Ascending aorta (tissue), 2 donors: Measurements from ENCODE around the gene OR6Q1. TPM values are rescaled to one million over a fixed set of nuclear protein-coding genes. Genes with fewer than 3 reads are reported as not detected.

ENCODE experiments used
- DNase-seq, 2 donors: peaks; one replicate each; pipeline ENCODE4 v3.0.0-alpha.2; 2019; ENCODE audit warnings: low spot score in 2 of 2
- H3K27ac ChIP-seq, 2 donors: fragments of 200-600 bp; sonication (generic); one replicate each; pipeline ENCODE4 v1.5.1; 2016 to 2017; ENCODE audit warnings: mild to moderate bottlenecking in 1 of 2
- H3K27me3 ChIP-seq: fragments of 200-600 bp; sonication (generic); one replicate; pipeline ENCODE4 v1.5.1; 2017
- H3K36me3 ChIP-seq, 2 donors: fragments of 200-600 bp; sonication (generic); one replicate each; pipeline ENCODE4 v1.5.1; 2016
- H3K4me1 ChIP-seq, 2 donors: fragments of 200-600 bp; sonication (generic); one replicate each; pipeline ENCODE4 v1.5.1; 2016 to 2017; ENCODE audit warnings: mild to moderate bottlenecking in 1 of 2
- H3K4me3 ChIP-seq, 2 donors: fragments of 200-600 bp; sonication (generic); one replicate each; pipeline ENCODE4 v1.5.1; 2016 to 2017; ENCODE audit warnings: mild to moderate bottlenecking in 1 of 2
- H3K9me3 ChIP-seq, 2 donors: fragments of 200-600 bp; sonication (generic); one replicate each; pipeline ENCODE4 v1.5.1; 2016
- intact Hi-C: fragments of 100-400 bp; cut with DNase I; formaldehyde crosslinking; loops from one replicate; pipeline ENCODE4 v1.15.1; 2023
- total RNA-seq: library from RNA; depleted of rRNA; stranded (reverse); fragments of >200 nt; gene quantifications from one replicate; pipeline ENCODE4 v1.1.0, GENCODE V29; 2016
- TF ChIP-seq, protein P1 (sequence below), 3 experiments: fragments of 200-600 bp in 2 of 3; fragments of 450-650 bp in 1 of 3; sonication (generic) in 2 of 3; IDR thresholded peaks; one replicate each; pipeline ENCODE4 v1.5.1; 2016 to 2019; ENCODE audit warnings: antibody characterized with exemption in 3 of 3, mild to moderate bottlenecking in 1 of 3, moderate library complexity in 1 of 3

The OR6Q1 gene
- total RNA-seq, 1 donor from 2014 or later: not detected

GRCh38 chr11:58043379-58043778 is 12.6 kb downstream of the OR6Q1 start:
- no peak overlapping the region for H3K27ac ChIP-seq
- DNase-seq: no peak
- intact Hi-C loops: no loop called here
- no peak overlapping the region for H3K4me3 ChIP-seq
- no peaks in the 10 kb centered on the region for H3K27me3 ChIP-seq
- TF ChIP-seq, protein P1, sequence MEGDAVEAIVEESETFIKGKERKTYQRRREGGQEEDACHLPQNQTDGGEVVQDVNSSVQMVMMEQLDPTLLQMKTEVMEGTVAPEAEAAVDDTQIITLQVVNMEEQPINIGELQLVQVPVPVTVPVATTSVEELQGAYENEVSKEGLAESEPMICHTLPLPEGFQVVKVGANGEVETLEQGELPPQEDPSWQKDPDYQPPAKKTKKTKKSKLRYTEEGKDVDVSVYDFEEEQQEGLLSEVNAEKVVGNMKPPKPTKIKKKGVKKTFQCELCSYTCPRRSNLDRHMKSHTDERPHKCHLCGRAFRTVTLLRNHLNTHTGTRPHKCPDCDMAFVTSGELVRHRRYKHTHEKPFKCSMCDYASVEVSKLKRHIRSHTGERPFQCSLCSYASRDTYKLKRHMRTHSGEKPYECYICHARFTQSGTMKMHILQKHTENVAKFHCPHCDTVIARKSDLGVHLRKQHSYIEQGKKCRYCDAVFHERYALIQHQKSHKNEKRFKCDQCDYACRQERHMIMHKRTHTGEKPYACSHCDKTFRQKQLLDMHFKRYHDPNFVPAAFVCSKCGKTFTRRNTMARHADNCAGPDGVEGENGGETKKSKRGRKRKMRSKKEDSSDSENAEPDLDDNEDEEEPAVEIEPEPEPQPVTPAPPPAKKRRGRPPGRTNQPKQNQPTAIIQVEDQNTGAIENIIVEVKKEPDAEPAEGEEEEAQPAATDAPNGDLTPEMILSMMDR (IDR thresholded peaks at IDR 0.05): no peak
- H3K9me3 ChIP-seq: no peaks in the 10 kb centered on the region
- H3K36me3 ChIP-seq: no peaks in the 10 kb centered on the region
- H3K4me1 ChIP-seq: no peaks in the 10 kb centered on the region

GRCh38 chr11:58046231-58046630 is 15.5 kb downstream of the OR6Q1 start:
- no peaks in the 10 kb centered on the region for H3K27me3 ChIP-seq
- H3K27ac ChIP-seq: no peak overlapping the region
- no peaks in the 10 kb centered on the region for H3K36me3 ChIP-seq
- intact Hi-C loops: no loop called here
- DNase-seq: no peak
- TF ChIP-seq, protein P1 (IDR thresholded peaks at IDR 0.05): no peak
- no peaks in the 10 kb centered on the region for H3K9me3 ChIP-seq
- H3K4me3 ChIP-seq: no peak overlapping the region
- H3K4me1 ChIP-seq: no peaks in the 10 kb centered on the region

DNA sequence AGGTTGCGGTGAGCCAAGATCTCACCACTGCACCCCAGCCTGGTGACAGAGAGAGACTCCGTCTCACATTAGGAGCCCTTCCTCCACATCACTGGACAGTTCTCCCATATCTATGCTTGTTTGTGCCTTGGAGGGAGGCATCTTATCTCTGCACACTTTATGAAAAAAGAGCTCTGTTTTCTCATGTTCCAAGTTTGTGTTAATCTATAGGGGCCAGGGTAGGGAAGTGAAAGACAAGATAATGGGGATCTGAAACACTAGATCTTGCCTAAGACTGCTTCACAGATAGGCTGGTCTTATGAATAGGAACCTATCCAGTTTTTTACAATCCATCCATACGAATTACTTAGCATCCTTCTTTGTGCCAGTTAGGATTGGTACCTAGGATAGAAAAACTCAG is 17.1 kb downstream of the OR6Q1 start:
- DNase-seq: no peak
- H3K4me1 ChIP-seq: no peaks in the 10 kb centered on the region
- no peak overlapping the region for H3K4me3 ChIP-seq
- H3K27ac ChIP-seq: no peak overlapping the region
- no peaks in the 10 kb centered on the region for H3K36me3 ChIP-seq
- intact Hi-C loops: no loop called here
- H3K9me3 ChIP-seq: no peaks in the 10 kb centered on the region
- no peaks in the 10 kb centered on the region for H3K27me3 ChIP-seq
- TF ChIP-seq, protein P1 (IDR thresholded peaks at IDR 0.05): no peak

- TF ChIP-seq, protein P1 (IDR thresholded peaks at IDR 0.05): no peak
These were observed 25.2 kb downstream of the OR6Q1 start for GRCh38 chr11:58055806-58056401.

GRCh38 chr11:58057481-58057880 is 26.7 kb downstream of the OR6Q1 start:
- TF ChIP-seq, protein P1 (IDR thresholded peaks at IDR 0.05): no peak
- intact Hi-C loops: no loop called here
- H3K9me3 ChIP-seq: no peaks in the 10 kb centered on the region
- no peak overlapping the region for H3K27ac ChIP-seq
- H3K36me3 ChIP-seq: no peaks in the 10 kb centered on the region
- H3K27me3 ChIP-seq: no peaks in the 10 kb centered on the region
- H3K4me1 ChIP-seq: peaks cover 4 to 18% of the 10 kb centered on the region in 2 donors
- H3K4me3 ChIP-seq: no peak overlapping the region
- DNase-seq: no peak

More at GRCh38 chr11:58055806-58056401, 25.2 kb downstream of the OR6Q1 start:
- no peak overlapping the region for H3K4me3 ChIP-seq
- no peaks in the 10 kb centered on the region for H3K36me3 ChIP-seq
- no peaks in the 10 kb centered on the region for H3K9me3 ChIP-seq
- no peaks in the 10 kb centered on the region for H3K27me3 ChIP-seq
- peaks cover 4 to 18% of the 10 kb centered on the region in 2 donors for H3K4me1 ChIP-seq
- intact Hi-C loops: no loop called here
- H3K27ac ChIP-seq: no peak overlapping the region
- no peak for DNase-seq
